ENCODE results near the gene NTHL1.

GRCh38 chr16:2074071-2074470, 26.4 kb upstream of the NTHL1 start:
- TF ChIP-seq POLR2A (IDR thresholded peaks at IDR 0.05) (no peak), CTCF (IDR thresholded peaks at IDR 0.05) (no peak)
